Thoracic aorta (tissue), 2 donors: ENCODE results near the gene PRRG1. TPM values are rescaled to one million over a fixed set of nuclear protein-coding genes. Genes with fewer than 3 reads are reported as not detected.

ENCODE experiments used
- ATAC-seq: fragments of 150-250 bp; one replicate; pipeline ENCODE4 v1.8.0; 2017; ENCODE audit warnings: low read depth; ENCODE audit not compliant: insufficient number of reproducible peaks, low FRiP score
- DNase-seq: peaks from one replicate; pipeline ENCODE4 v3.0.0-alpha.2; 2020; ENCODE audit warnings: low spot score
- H3K27ac ChIP-seq, 2 donors: fragments of 200-600 bp; sonication (generic); 1 replicate in 1 of 2; 2 replicates in 1 of 2; pipeline ENCODE4 v1.5.1; 2016; ENCODE audit warnings: mild to moderate bottlenecking in 2 of 2, moderate library complexity in 2 of 2
- H3K27me3 ChIP-seq: fragments of 200-600 bp; sonication (generic); replicated peaks from 2 replicates; pipeline ENCODE4 v1.6.0; 2016; ENCODE audit warnings: mild to moderate bottlenecking; ENCODE audit not compliant: insufficient read depth
- H3K36me3 ChIP-seq: fragments of 200-600 bp; sonication (generic); one replicate; pipeline ENCODE4 v1.5.1; 2016
- H3K4me1 ChIP-seq, 2 donors: fragments of 200-600 bp; sonication (generic); 1 replicate in 1 of 2; 2 replicates in 1 of 2; pipeline versions ENCODE4 v1.5.1 to v1.6.0; 2016; ENCODE audit warnings: low read depth in 2 of 2, mild to moderate bottlenecking in 1 of 2; ENCODE audit not compliant: control insufficient read depth in 1 of 2
- H3K4me3 ChIP-seq: fragments of 200-600 bp; sonication (generic); 2 replicates; pipeline ENCODE4 v1.5.1; 2016; ENCODE audit warnings: mild to moderate bottlenecking
- H3K9me3 ChIP-seq: fragments of 200-600 bp; sonication (generic); 2 replicates; pipeline ENCODE4 v1.5.1; 2016
- total RNA-seq, 2 donors: library from RNA; depleted of rRNA; stranded (reverse); fragments of >200 nt; gene quantifications; one replicate each; pipeline versions ENCODE4 v1.1.0 to v1.2.3, GENCODE V29; 2016
- TF ChIP-seq, protein P1 (sequence below): fragments of 200-600 bp; sonication (generic); IDR thresholded peaks from one replicate; pipeline ENCODE4 v1.5.1; 2019; ENCODE audit warnings: antibody characterized with exemption

Gene PRRG1
- total RNA-seq, 2 donors from 2014 or later: 7.2 to 15.2 TPM

GRCh38 chrX:37383313-37383712 lies 34.1 kb downstream of the PRRG1 start:
- no peak for ATAC-seq
- H3K27me3 ChIP-seq: no peaks in the 10 kb centered on the region
- peaks cover 0 to 4% of the 10 kb centered on the region in 2 donors for H3K4me1 ChIP-seq
- H3K36me3 ChIP-seq: no peaks in the 10 kb centered on the region
- no peaks in the 10 kb centered on the region for H3K9me3 ChIP-seq
- H3K27ac ChIP-seq: no peak overlapping the region
- no peak overlapping the region for H3K4me3 ChIP-seq
- no peak for DNase-seq
- TF ChIP-seq, protein P1, sequence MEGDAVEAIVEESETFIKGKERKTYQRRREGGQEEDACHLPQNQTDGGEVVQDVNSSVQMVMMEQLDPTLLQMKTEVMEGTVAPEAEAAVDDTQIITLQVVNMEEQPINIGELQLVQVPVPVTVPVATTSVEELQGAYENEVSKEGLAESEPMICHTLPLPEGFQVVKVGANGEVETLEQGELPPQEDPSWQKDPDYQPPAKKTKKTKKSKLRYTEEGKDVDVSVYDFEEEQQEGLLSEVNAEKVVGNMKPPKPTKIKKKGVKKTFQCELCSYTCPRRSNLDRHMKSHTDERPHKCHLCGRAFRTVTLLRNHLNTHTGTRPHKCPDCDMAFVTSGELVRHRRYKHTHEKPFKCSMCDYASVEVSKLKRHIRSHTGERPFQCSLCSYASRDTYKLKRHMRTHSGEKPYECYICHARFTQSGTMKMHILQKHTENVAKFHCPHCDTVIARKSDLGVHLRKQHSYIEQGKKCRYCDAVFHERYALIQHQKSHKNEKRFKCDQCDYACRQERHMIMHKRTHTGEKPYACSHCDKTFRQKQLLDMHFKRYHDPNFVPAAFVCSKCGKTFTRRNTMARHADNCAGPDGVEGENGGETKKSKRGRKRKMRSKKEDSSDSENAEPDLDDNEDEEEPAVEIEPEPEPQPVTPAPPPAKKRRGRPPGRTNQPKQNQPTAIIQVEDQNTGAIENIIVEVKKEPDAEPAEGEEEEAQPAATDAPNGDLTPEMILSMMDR: no peak

GRCh38 chrX:37388413-37388812 lies 39.2 kb downstream of the PRRG1 start:
- Histone ChIP-seq H3K9me3 (no peaks in the 10 kb centered on the region), H3K4me3 (no peak overlapping the region), H3K36me3 (no peaks in the 10 kb centered on the region), H3K4me1 (no peaks in the 10 kb centered on the region), H3K27me3 (no peaks in the 10 kb centered on the region), H3K27ac (no peak overlapping the region)
- TF ChIP-seq, protein P1: no peak
- DNase-seq: no peak
- no peak for ATAC-seq

DNA sequence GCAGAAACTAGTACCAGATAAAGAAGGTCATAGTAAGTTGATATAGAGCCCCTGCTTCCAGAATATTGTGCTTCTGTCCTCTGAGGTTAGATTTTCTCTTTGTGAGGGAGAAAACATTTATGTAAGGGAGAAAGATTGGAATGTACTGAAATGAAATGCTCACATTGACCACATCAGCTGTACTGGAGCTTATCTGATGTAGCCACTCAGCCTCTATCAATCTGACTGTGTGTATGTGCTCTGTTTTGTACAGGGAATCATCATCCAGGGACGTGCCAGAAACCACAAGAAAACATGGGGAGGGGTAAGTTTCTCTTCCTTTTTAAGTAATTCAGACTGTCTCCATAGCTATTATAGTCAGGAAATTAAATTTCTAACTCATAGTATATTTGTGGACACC lies 56.8 kb downstream of the PRRG1 start:
- DNase-seq (no peak), ATAC-seq (no peak)
- Histone ChIP-seq H3K4me3 (no peak overlapping the region), H3K4me1 (no peaks in the 10 kb centered on the region), H3K27ac (no peak overlapping the region), H3K27me3 (no peaks in the 10 kb centered on the region), H3K36me3 (no peaks in the 10 kb centered on the region), H3K9me3 (no peaks in the 10 kb centered on the region)
- TF ChIP-seq, protein P1: no peak

- Histone ChIP-seq H3K27me3 (no peaks in the 10 kb centered on the region), H3K36me3 (no peaks in the 10 kb centered on the region), H3K4me3 (no peak overlapping the region), H3K27ac (no peak overlapping the region), H3K9me3 (no peaks in the 10 kb centered on the region), H3K4me1 (no peaks in the 10 kb centered on the region)
- ATAC-seq: no peak
- TF ChIP-seq, protein P1: no peak
- no peak for DNase-seq
Observed at GRCh38 chrX:37407736-37408135, 58.6 kb downstream of the PRRG1 start.

DNA sequence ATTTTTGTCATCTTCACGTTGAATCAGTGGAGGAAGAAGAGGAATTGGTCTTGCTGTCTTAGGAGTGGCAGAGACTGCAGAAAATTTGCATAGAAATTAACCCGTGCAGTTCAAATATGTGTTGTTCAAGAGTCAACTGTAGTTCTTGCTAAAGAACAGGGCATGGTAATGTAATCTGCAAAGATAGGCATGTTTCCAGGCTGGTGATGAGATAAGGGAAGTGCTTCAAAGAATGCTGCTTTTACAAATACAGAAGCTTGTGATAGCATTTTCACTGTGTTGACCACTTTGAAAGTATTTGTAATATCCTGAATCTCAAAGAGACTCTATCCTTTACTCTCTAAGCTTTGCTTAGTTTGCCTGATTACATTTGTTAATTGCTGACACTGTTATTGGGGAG lies 60.1 kb downstream of the PRRG1 start:
- Histone ChIP-seq H3K36me3 (no peaks in the 10 kb centered on the region), H3K4me3 (no peak overlapping the region), H3K4me1 (no peaks in the 10 kb centered on the region), H3K27ac (no peak overlapping the region), H3K27me3 (no peaks in the 10 kb centered on the region), H3K9me3 (no peaks in the 10 kb centered on the region)
- no peak for DNase-seq
- no peak for ATAC-seq
- TF ChIP-seq, protein P1: no peak
